Progenitor cell of endocrine pancreas (in vitro differentiated cells): Measurements from ENCODE around the gene BTLA. TPM values are rescaled to one million over a fixed set of nuclear protein-coding genes. Genes with fewer than 3 reads are reported as not detected.
"Not testable (repeated sequence)": the region's sequence is repeated elsewhere in the genome, so short reads cannot be mapped to it uniquely, and the experiment has no call there.

Source experiments
- DNase-seq: peaks from one replicate; pipeline ENCODE4 v3.0.0; 2021; ENCODE audit warnings: low spot score; ENCODE audit not compliant: unreplicated experiment
- H3K27ac Mint-ChIP-seq: 2 replicates; pipeline ENCODE4 v1.8.0; 2021; ENCODE audit warnings: mild to moderate bottlenecking, moderate library complexity, mixed read lengths
- H3K27me3 Mint-ChIP-seq: 2 replicates; pipeline ENCODE4 v1.8.0; 2021; ENCODE audit warnings: mixed read lengths
- H3K36me3 Mint-ChIP-seq: 2 replicates; pipeline ENCODE4 v1.8.0; 2022; ENCODE audit warnings: mixed read lengths; ENCODE audit not compliant: insufficient read depth
- H3K4me1 Mint-ChIP-seq: 2 replicates; pipeline ENCODE4 v1.8.0; 2021; ENCODE audit warnings: low read depth, mixed read lengths
- H3K4me3 Mint-ChIP-seq: 2 replicates; pipeline ENCODE4 v1.8.0; 2021; ENCODE audit warnings: low read depth, mild to moderate bottlenecking, moderate library complexity, mixed read lengths
- H3K9me3 Mint-ChIP-seq: 2 replicates; pipeline ENCODE4 v1.8.0; 2021; ENCODE audit warnings: low read depth, mixed read lengths
- CTCF ChIP-seq: fragments of 200-600 bp; sonication (generic); IDR thresholded peaks from one replicate; pipeline ENCODE4 v1.5.0; 2021; ENCODE audit warnings: antibody characterized with exemption, mild to moderate bottlenecking; ENCODE audit not compliant: unreplicated experiment
- total RNA-seq: library from RNA; stranded (reverse); gene quantifications from 2 replicates; pipeline ENCODE4 v1.2.1, GENCODE V29; 2021

BTLA gene
- total RNA-seq, 1 donor from 2014 or later: not detected

GRCh38 chr3:112496366-112497067 is 2.8 kb downstream of the BTLA start:
- H3K4me1 Mint-ChIP-seq: no peaks in the 10 kb centered on the region
- no peaks in the 10 kb centered on the region for H3K27me3 Mint-ChIP-seq
- no peak for DNase-seq
- H3K27ac Mint-ChIP-seq: no peak overlapping the region
- no peak for TF ChIP-seq CTCF
- H3K4me3 Mint-ChIP-seq: no peak overlapping the region
- H3K36me3 Mint-ChIP-seq: no peaks in the 10 kb centered on the region
- no peaks in the 10 kb centered on the region for H3K9me3 Mint-ChIP-seq

GRCh38 chr3:112494448-112494767 is 4.9 kb downstream of the BTLA start:
- not testable (repeated sequence) for H3K4me1 Mint-ChIP-seq, H3K4me3 Mint-ChIP-seq, H3K36me3 Mint-ChIP-seq, H3K27me3 Mint-ChIP-seq, DNase-seq, H3K27ac Mint-ChIP-seq, H3K9me3 Mint-ChIP-seq

DNA sequence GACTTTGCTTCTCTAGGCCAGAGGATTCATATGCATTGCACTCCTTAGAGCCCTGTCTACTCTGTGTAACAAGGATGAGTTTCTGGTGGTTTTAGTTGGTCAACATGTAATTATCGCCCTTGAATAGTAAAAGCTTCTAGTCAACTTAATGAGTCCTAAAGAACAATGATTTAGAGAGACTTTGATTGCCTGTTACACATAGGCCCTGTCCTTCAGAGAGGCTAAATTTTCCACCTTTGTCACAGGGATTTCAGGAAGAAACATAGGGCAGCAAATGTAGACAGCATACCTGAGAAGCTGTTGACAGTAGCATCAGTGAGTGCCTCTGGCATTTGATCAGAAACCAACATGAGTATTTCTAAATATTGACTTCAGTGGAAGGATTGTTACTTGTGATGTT is 7.1 kb downstream of the BTLA start:
- Mint-ChIP-seq H3K4me3 (no peak overlapping the region), H3K36me3 (no peaks in the 10 kb centered on the region), H3K4me1 (no peaks in the 10 kb centered on the region), H3K27me3 (no peaks in the 10 kb centered on the region), H3K27ac (no peak overlapping the region), H3K9me3 (no peaks in the 10 kb centered on the region)
- DNase-seq: no peak
- no peak for TF ChIP-seq CTCF

GRCh38 chr3:112491373-112491772 is 7.9 kb downstream of the BTLA start:
- Mint-ChIP-seq H3K4me3 (no peak overlapping the region), H3K9me3 (no peaks in the 10 kb centered on the region), H3K27ac (no peak overlapping the region), H3K4me1 (no peaks in the 10 kb centered on the region), H3K27me3 (no peaks in the 10 kb centered on the region), H3K36me3 (no peaks in the 10 kb centered on the region)
- TF ChIP-seq CTCF: no peak
- DNase-seq: no peak

DNA sequence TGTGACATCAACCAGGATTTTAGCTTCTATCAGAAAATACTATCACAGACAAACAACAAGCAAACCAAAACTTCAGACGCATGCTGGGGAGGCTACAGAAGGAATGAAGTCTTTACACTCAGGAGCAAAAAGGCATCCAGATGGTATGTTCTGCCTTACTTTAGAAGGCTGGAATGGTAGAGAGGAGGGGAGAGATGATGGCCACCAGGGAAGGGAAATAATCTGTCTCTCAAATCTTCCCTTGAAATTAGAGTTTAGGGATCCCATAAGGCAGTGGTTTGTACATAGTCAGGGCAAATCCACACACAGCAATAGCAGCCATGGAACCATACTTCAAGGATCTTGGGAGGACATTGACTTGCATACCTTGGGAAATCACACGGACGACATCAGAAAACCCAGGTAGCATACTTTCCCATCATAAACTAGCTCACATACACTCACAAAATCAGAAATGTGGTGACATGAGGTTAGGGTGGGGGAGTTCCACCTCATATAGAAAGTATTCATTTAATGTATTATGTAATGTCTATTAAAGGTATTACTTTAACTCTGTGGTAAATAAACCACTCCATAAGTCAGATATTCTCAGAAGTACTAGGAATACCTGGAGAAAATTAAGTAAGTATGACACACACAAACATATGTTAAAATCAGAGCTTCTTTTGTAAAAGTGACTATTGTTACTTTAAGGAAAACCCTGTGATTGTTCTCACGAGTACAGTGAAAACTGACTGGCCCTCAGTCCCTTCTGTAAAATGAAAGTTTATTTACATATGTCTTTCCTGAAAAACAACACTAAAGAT is 9.4 kb downstream of the BTLA start:
- H3K4me1 Mint-ChIP-seq: no peaks in the 10 kb centered on the region
- no peaks in the 10 kb centered on the region for H3K27me3 Mint-ChIP-seq
- H3K4me3 Mint-ChIP-seq: no peak overlapping the region
- no peak overlapping the region for H3K27ac Mint-ChIP-seq
- no peaks in the 10 kb centered on the region for H3K9me3 Mint-ChIP-seq
- no peaks in the 10 kb centered on the region for H3K36me3 Mint-ChIP-seq
- TF ChIP-seq CTCF: no peak
- no peak for DNase-seq
